GM23248 (cell line): ENCODE measurements around the gene AP2S1.

Source experiments
- EZH2 ChIP-seq: fragments of 200-600 bp; sonication (generic); IDR thresholded peaks from 2 replicates; pipeline ENCODE4 v1.6.1; 2018; ENCODE audit warnings: antibody characterized with exemption, mild to moderate bottlenecking; ENCODE audit not compliant: insufficient read depth, poor library complexity, severe bottlenecking
- EZH2phosphoT487 ChIP-seq: fragments of 200-600 bp; sonication (generic); IDR thresholded peaks from 2 replicates; pipeline ENCODE4 v1.6.1; 2018; ENCODE audit warnings: antibody characterized with exemption, moderate library complexity, mild to moderate bottlenecking, low read depth; ENCODE audit not compliant: insufficient read depth

DNA sequence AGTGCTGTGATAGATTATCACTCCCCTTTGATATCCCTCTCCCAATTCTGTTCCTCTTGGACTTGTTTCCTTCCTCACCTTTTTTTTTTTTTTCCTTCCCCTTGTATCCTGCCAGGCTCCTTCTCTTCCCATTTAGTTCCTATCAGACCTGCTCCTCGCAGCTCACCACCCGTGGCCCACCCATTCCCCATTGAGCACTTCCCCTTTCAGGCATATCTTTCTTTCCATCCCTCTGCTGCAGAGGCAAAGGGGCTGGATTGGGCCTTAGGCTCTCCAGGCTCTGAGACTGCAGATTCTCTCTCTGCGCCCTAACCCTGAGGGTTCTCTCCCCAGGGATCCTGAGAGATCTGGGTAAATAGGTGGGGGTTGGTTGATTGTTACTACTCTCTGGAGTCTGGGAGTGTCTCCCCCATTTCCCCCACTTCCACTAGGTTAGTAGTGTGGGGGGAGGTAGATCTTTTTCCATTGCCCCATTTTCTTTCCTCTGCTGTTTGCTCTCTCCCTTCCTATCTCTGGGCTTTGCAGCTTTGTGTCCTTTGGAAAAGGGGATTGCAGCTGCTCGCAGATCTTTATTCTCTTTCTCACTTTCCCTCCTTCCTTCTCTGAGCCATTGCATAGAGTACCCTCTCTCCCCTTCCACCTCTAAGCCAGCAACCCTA, 12.5 kb upstream of the AP2S1 start:
- no peak for TF ChIP-seq EZH2
- TF ChIP-seq EZH2phosphoT487: no peak
